Kidney capillary endothelial cell (primary cell): ENCODE results near the gene PRR27.
"Not testable (repeated sequence)": the region's sequence is repeated elsewhere in the genome, so short reads cannot be mapped to it uniquely, and the experiment has no call there.

Experiments used
- DNase-seq: peaks from one replicate; pipeline ENCODE4 v3.0.0-alpha.2; 2018; ENCODE audit warnings: low spot score

The PRR27 gene

DNA sequence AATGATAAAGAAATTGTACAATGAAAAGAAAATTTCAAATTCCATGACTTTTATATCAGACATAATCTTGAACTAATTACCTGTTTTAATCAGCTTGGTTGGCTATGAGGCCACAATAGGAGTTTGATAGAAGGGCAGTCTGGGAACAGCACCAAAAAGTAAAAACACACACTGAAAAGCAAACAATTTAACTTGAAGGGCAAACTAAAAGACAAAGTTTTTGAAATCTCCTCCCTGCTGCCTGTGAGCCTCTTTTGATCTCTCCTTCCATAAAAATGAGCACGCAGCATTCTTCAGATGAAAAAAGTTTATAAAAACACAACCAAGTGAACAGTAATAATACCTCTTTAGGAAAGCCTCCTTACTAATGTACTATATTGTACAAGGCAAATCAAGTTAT, 49.6 kb downstream of the PRR27 start:
- no peak for DNase-seq

DNA sequence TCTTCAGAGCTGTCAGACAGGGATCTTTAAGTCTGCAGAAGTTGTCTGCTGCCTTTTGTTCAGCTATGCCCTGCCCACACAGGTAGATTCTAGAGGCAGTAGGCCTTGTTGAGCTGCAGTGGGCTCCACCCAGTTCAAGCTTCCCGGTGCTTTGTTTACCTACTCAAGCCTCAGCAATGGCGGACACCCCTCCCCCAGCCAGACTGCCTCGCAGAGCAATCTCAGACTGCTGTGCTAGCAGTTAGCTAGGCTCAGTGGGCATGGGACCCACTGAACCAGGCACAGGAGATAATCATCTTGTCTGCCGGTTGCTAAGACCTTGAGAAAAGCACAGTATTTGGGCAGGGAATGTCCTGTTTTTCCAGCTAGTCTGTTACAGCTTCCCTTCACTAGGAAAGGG, 58.7 kb downstream of the PRR27 start:
- DNase-seq, result not testable (repeated sequence)
